DOHH2 (cell line): ENCODE data around the gene COL9A3.
A peak's percentile ranks its signal among the peaks of the same experiment; 100 is the strongest.

Experiments
- H3F3A ChIP-seq: fragments of 200-600 bp; sonication (generic), shearing (Covaris generic); 2 replicates; pipeline ENCODE4 v1.6.0; 2016; ENCODE audit warnings: antibody characterized with exemption, mild to moderate bottlenecking; ENCODE audit not compliant: control insufficient read depth, insufficient read depth
- H3K27ac ChIP-seq: fragments of 200-600 bp; sonication (generic); 2 replicates; pipeline ENCODE4 v1.5.1; 2014; ENCODE audit warnings: low read depth, mild to moderate bottlenecking, low read length, moderate library complexity
- H3K27me3 ChIP-seq: fragments of 200-600 bp; sonication (generic); 2 replicates; pipeline ENCODE4 v1.6.1; 2014; ENCODE audit warnings: mild to moderate bottlenecking, low read length, mixed read lengths; ENCODE audit not compliant: control insufficient read depth
- H3K36me3 ChIP-seq: fragments of 200-600 bp; sonication (generic); 2 replicates; pipeline ENCODE4 v1.6.1; 2014; ENCODE audit warnings: mild to moderate bottlenecking, low read length, moderate library complexity, mixed read lengths; ENCODE audit not compliant: control insufficient read depth
- H3K4me1 ChIP-seq: fragments of 200-600 bp; sonication (generic); 2 replicates; pipeline ENCODE4 v1.6.1; 2014; ENCODE audit warnings: mild to moderate bottlenecking, low read length, mixed read lengths; ENCODE audit not compliant: control insufficient read depth
- H3K4me2 ChIP-seq: fragments of 200-600 bp; sonication (generic); 2 replicates; pipeline ENCODE4 v1.6.0; 2014; ENCODE audit warnings: mild to moderate bottlenecking, low read length, moderate library complexity
- H3K4me3 ChIP-seq: fragments of 200-600 bp; sonication (generic); 2 replicates; pipeline ENCODE4 v1.5.1; 2014; ENCODE audit warnings: mild to moderate bottlenecking, low read length, mixed read lengths
- H3K79me2 ChIP-seq: fragments of 200-600 bp; sonication (generic); 2 replicates; pipeline ENCODE4 v1.6.1; 2014; ENCODE audit warnings: mild to moderate bottlenecking, low read length, mixed read lengths; ENCODE audit not compliant: control insufficient read depth
- H3K9me2 ChIP-seq: fragments of 200-600 bp; sonication (generic); replicated peaks from 2 replicates; pipeline ENCODE4 v1.6.1; 2014; ENCODE audit warnings: mild to moderate bottlenecking, low read length, mixed read lengths; ENCODE audit not compliant: control insufficient read depth
- H3K9me3 ChIP-seq: fragments of 200-600 bp; sonication (generic); 2 replicates; pipeline ENCODE4 v1.6.1; 2014; ENCODE audit warnings: antibody characterized with exemption, low read length, mixed read lengths; ENCODE audit not compliant: control insufficient read depth, insufficient read depth
- H4K20me1 ChIP-seq: fragments of 200-600 bp; sonication (generic); 2 replicates; pipeline ENCODE4 v1.6.0; 2014; ENCODE audit warnings: low read depth, mild to moderate bottlenecking, antibody characterized with exemption, low read length, moderate library complexity; ENCODE audit not compliant: control insufficient read depth, insufficient read depth
- EZH2phosphoT487 ChIP-seq: fragments of 200-600 bp; sonication (generic); IDR thresholded peaks from 2 replicates; pipeline ENCODE4 v1.6.1; 2017; ENCODE audit warnings: borderline replicate concordance, mild to moderate bottlenecking, antibody characterized with exemption, low read length, moderate library complexity, mixed read lengths
- TF ChIP-seq, protein P1 (sequence below): fragments of 200-600 bp; sonication (generic); IDR thresholded peaks from one replicate; pipeline ENCODE4 v1.5.1; 2014; ENCODE audit warnings: antibody characterized with exemption, mild to moderate bottlenecking, low read depth, low read length; ENCODE audit not compliant: poor library complexity, severe bottlenecking

COL9A3 gene

DNA sequence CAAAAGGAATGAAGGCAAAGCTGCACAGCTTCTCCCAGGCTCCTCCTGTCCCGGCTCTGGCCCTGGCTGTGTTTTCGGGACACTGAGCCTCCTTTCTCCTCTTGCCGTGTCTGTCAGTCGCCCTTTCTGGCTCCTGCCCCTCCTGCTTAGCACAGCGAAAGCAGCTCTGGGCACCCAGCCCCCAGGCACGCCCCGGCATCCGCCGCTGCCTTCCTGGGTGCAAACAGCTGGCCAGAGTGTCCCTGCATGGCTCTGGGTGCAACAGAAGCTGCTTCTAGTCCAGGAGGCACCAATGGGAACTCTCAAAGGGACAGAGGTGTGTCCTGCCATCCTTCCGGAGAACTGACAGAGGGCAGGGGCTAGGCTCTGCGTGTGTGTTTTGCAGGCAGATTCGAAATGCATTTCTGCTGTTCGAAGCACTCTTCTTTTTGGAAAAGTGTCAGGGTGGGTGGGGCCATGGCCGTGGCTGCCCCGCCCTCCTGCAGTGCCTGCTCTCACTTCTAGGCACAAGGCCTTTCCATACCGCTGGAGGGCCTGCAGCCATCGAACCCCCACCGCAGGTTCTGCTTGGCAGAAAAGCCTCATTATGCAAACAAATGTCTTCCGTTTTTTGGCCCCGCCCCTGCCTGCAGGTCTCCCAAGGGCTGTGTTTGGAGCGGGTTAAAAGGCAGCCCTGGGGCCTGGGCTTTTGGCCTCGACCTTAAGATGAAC lies 15.5 kb downstream of the COL9A3 start:
- Histone ChIP-seq H3K36me3 (no peaks in the 10 kb centered on the region), H3K9me2 (no peaks in the 10 kb centered on the region), H3K4me1 (peaks cover 16% of the 10 kb centered on the region), H3K27me3 (no peaks in the 10 kb centered on the region), H3K4me3 (peak overlapping the region; percentile 29), H3K4me2 (peak overlapping the region; percentile 48), H3F3A (no peaks in the 10 kb centered on the region), H3K9me3 (no peaks in the 10 kb centered on the region), H3K27ac (no peak overlapping the region), H3K79me2 (no peaks in the 10 kb centered on the region), H4K20me1 (no peaks in the 10 kb centered on the region)
- TF ChIP-seq, protein P1, sequence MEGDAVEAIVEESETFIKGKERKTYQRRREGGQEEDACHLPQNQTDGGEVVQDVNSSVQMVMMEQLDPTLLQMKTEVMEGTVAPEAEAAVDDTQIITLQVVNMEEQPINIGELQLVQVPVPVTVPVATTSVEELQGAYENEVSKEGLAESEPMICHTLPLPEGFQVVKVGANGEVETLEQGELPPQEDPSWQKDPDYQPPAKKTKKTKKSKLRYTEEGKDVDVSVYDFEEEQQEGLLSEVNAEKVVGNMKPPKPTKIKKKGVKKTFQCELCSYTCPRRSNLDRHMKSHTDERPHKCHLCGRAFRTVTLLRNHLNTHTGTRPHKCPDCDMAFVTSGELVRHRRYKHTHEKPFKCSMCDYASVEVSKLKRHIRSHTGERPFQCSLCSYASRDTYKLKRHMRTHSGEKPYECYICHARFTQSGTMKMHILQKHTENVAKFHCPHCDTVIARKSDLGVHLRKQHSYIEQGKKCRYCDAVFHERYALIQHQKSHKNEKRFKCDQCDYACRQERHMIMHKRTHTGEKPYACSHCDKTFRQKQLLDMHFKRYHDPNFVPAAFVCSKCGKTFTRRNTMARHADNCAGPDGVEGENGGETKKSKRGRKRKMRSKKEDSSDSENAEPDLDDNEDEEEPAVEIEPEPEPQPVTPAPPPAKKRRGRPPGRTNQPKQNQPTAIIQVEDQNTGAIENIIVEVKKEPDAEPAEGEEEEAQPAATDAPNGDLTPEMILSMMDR: no peak
- no peak for TF ChIP-seq EZH2phosphoT487

DNA sequence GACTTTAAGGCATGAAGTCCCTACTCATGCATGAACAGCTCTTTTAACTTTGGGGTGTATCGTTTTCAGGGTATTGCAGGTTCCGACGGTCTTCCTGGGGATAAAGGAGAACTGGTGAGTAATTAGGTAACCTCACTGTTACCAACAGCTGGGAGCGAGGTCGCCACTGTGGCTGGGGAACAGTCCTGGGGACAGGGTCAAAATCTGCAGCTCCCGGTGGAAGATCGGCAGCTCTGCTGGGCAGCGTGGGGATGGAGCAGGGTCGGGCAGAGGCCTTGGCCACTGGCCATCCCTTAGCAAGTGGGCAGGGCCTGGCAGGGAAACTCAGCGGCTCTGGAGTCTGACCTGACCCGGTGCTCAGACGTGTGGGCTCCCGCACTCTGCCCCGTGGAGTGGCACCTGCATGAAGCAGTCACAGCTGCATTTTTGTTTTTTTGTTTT lies 16.1 kb downstream of the COL9A3 start:
- Histone ChIP-seq H3K27me3 (no peaks in the 10 kb centered on the region), H3K79me2 (no peaks in the 10 kb centered on the region), H3K9me3 (no peaks in the 10 kb centered on the region), H3K4me2 (peak overlapping the region; percentile 48), H3K4me1 (peaks cover 16% of the 10 kb centered on the region), H3K9me2 (no peaks in the 10 kb centered on the region), H4K20me1 (no peaks in the 10 kb centered on the region), H3F3A (no peaks in the 10 kb centered on the region), H3K36me3 (no peaks in the 10 kb centered on the region), H3K27ac (no peak overlapping the region), H3K4me3 (peak overlapping the region; percentile 29)
- no peak for TF ChIP-seq EZH2phosphoT487
- TF ChIP-seq, protein P1: no peak

- no peak overlapping the region for H3K4me2 ChIP-seq
- TF ChIP-seq, protein P1: no peak
- no peak for TF ChIP-seq EZH2phosphoT487
- H3K27ac ChIP-seq: no peak overlapping the region
These were observed 18.3 kb downstream of the COL9A3 start for GRCh38 chr20:62834967-62835730.

More at GRCh38 chr20:62834967-62835730, 18.3 kb downstream of the COL9A3 start:
- Histone ChIP-seq H3K36me3 (no peaks in the 10 kb centered on the region), H3K9me3 (no peaks in the 10 kb centered on the region), H3K4me1 (peaks cover 16% of the 10 kb centered on the region), H3K79me2 (no peaks in the 10 kb centered on the region), H3K9me2 (no peaks in the 10 kb centered on the region), H3K4me3 (no peak overlapping the region), H4K20me1 (no peaks in the 10 kb centered on the region), H3F3A (no peaks in the 10 kb centered on the region), H3K27me3 (no peaks in the 10 kb centered on the region)
